A549 (cell line): Measurements from ENCODE around the gene TMPRSS7.

Experiments used
- RFX5 ChIP-seq: fragments of 450-650 bp; IDR thresholded peaks from 2 replicates; pipeline ENCODE4 v1.7.1; 2014; ENCODE audit warnings: antibody characterized with exemption, mild to moderate bottlenecking, moderate library complexity
- TF ChIP-seq, protein P1 (sequence below): fragments of >200 bp; sonication (Bioruptor Twin); formaldehyde crosslinking; IDR thresholded peaks from 3 replicates; pipeline ENCODE4 v1.5.1; 2016

DNA sequence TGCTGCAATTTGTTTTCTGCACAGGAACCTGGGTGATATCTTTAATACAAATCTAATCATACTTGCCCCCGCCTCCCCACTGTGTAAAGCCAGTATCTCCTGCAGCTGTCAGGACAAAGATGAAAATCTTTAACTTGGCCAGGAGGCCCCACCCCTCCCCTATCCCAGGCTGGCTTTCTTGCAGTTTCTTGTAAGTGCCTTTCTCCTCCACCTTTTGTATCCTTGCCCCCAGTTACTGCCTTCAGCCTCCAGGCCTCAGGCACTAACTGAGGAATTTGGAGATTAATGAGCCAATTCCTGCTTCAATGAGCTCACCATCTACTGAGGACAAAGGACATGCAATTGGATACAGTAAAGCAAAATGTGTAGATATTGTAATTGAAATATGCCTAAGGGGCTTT is 92.0 kb downstream of the TMPRSS7 start:
- no peak for TF ChIP-seq RFX5
- TF ChIP-seq, protein P1, sequence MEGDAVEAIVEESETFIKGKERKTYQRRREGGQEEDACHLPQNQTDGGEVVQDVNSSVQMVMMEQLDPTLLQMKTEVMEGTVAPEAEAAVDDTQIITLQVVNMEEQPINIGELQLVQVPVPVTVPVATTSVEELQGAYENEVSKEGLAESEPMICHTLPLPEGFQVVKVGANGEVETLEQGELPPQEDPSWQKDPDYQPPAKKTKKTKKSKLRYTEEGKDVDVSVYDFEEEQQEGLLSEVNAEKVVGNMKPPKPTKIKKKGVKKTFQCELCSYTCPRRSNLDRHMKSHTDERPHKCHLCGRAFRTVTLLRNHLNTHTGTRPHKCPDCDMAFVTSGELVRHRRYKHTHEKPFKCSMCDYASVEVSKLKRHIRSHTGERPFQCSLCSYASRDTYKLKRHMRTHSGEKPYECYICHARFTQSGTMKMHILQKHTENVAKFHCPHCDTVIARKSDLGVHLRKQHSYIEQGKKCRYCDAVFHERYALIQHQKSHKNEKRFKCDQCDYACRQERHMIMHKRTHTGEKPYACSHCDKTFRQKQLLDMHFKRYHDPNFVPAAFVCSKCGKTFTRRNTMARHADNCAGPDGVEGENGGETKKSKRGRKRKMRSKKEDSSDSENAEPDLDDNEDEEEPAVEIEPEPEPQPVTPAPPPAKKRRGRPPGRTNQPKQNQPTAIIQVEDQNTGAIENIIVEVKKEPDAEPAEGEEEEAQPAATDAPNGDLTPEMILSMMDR: no peak
